ENCODE data around the gene COMMD7.

The COMMD7 gene

DNA sequence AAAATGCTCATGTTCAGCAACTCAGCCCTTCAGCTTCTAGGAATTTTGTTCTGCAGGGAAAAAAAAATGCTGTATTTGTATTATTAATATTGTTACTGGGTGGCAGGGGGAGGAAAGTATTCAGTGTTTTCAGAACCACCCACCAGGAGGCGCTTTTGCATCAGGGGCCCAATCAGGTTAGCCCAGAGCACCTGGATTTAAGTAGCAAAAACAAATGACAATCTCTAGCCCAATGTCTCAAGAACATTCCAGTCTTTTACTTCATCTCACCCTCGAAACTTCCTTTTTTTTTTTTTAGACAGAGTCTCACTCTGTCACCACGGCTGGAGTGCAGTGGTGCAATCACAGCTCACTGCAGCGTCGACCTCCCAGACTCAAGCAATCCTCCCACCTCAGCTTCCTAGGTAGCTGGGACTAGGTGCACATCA lies 68.9 kb downstream of the COMMD7 start:
- DNase-seq (ENCODE audit: low spot score in 2 of 2) (peak; percentile 35 to 49), ATAC-seq (replicated peaks; ENCODE audit: extremely low read depth, poor library complexity, severe bottlenecking) (peak; percentile 25)
- Mint-ChIP-seq H3K27ac (ENCODE audit: low read depth) (no peak overlapping the region), H3K27me3 (no peaks in the 10 kb centered on the region), H3K4me1 (peaks cover 23% of the 10 kb centered on the region), H3K36me3 (ENCODE audit: insufficient read depth) (peaks cover 3% of the 10 kb centered on the region), H3K4me3 (peak overlapping the region; percentile 39), H3K9me3 (no peaks in the 10 kb centered on the region)

DNA sequence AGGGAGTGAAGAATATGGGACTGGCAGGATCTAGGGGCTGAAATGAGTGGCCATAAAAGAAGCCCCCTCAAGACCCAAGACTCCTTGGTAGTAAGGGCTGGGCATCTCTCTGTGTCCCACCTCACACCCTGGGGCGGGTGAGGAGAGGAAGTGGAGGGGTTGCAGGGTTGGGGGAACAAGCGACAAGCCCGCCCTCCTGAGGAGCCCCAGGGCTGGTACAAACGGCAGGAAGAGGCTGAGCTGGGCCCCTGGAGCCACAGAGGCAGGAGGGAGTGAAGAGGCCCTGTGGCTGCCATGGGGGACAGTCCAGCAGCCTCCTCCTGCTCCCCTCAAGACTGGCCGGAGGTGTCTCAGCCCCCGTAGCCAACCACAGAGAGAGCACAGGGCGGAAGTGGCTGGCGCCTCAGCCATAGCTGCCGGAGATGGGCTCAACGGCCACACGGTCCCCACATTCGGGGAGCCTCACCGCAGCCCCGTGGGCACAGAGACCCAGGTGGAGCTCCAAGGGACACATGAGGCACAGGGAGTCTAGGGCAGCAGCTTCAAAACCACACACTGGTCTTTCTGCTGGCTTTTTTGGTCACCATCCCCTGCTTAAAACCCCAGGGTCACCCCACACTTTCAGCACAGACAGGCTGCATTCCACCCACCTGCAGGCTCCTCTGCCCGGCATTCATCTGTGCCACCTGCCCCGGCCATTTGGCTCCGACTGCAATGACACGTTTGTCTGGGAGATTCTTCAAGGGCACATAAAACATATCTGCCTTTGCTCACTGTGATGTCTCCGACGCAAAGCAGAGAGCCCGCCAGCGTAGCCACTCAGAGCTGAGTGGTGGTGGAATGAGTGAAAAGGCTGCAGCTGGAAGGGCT lies 70.0 kb downstream of the COMMD7 start:
- Mint-ChIP-seq H3K4me3 (peak overlapping the region; percentile 59), H3K27me3 (no peaks in the 10 kb centered on the region), H3K4me1 (peaks cover 23% of the 10 kb centered on the region), H3K27ac (ENCODE audit: low read depth) (peak overlapping the region; percentile 93), H3K36me3 (ENCODE audit: insufficient read depth) (peaks cover 3% of the 10 kb centered on the region), H3K9me3 (no peaks in the 10 kb centered on the region)
- DNase-seq (ENCODE audit: low spot score in 2 of 2) (no peak), ATAC-seq (replicated peaks; ENCODE audit: extremely low read depth, poor library complexity, severe bottlenecking) (peak; percentile 77)

DNA sequence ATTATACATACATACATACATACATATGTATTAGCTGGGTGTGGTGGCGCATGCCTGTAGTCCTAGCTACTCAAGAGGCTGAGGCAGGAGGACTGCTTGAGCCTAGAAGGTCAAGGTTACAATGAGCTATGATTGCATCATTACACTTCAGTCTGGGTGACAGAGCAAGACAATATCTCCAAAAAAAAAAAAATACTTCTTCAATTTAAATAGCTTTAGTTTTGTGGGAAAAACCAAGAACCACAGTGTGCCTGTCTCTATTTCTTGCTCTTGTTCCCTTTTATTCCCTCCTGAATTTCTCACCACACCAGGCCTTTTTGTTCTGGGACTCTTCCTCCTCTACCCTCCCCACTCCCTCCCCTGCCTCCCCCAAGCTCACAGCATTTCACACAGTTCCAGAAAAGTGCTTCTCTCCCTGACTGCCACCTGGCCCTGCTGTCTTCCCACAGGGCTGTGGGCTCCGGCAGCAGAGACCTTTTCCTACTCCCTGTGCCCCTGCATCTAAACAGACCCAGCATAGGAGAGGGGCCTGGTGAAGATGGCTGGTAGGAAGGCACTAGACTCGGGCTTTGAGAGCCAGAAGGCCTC lies 70.8 kb downstream of the COMMD7 start:
- peaks cover 20% of the 10 kb centered on the region for H3K4me1 Mint-ChIP-seq
- no peaks in the 10 kb centered on the region for H3K9me3 Mint-ChIP-seq
- peak overlapping the region; percentile 93 for H3K27ac Mint-ChIP-seq (ENCODE audit: low read depth)
- ATAC-seq (replicated peaks; ENCODE audit: extremely low read depth, poor library complexity, severe bottlenecking) (peak; percentile 29), DNase-seq (ENCODE audit: low spot score in 2 of 2) (no peak)
- peak overlapping the region; percentile 59 for H3K4me3 Mint-ChIP-seq
- H3K36me3 Mint-ChIP-seq (ENCODE audit: insufficient read depth), result peaks cover 2% of the 10 kb centered on the region
- H3K27me3 Mint-ChIP-seq, result no peaks in the 10 kb centered on the region

DNA sequence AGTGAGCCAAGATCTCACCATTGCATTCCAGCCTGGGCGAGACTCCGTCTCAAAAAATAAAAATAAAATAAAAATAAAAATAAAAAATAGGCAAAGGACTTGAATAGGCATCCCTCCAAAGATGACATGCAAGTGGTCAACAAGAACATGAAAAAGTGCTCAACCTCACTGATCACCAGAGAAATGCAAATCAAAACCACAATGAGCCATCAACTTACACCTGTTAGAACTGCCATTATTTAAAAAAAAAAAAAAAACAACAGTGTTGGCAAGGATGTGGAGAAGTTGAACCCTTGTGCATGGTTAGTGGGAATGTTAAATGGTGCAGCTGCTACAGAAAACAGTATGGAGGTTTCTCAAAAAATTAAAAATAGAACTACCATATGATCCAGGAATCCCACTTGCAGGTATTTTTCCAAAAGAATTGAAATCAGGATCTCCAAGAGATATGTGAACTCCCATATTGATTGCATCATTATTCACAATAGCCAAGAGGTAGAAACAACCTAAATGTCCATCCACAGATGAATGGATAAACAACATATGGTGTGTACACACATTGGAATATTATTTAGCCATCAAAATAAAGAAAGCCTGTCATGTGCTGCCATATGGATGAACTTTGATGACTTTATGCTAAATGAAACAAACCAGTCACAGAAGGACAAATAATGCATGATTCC lies 72.4 kb downstream of the COMMD7 start:
- peaks cover 17% of the 10 kb centered on the region for H3K4me1 Mint-ChIP-seq
- no peak overlapping the region for H3K4me3 Mint-ChIP-seq
- no peak overlapping the region for H3K27ac Mint-ChIP-seq (ENCODE audit: low read depth)
- no peaks in the 10 kb centered on the region for H3K9me3 Mint-ChIP-seq
- H3K36me3 Mint-ChIP-seq (ENCODE audit: insufficient read depth), result peaks cover 2% of the 10 kb centered on the region
- no peak for DNase-seq (ENCODE audit: low spot score in 2 of 2)
- H3K27me3 Mint-ChIP-seq, result no peaks in the 10 kb centered on the region
- no peak for ATAC-seq (replicated peaks; ENCODE audit: extremely low read depth, poor library complexity, severe bottlenecking)

DNA sequence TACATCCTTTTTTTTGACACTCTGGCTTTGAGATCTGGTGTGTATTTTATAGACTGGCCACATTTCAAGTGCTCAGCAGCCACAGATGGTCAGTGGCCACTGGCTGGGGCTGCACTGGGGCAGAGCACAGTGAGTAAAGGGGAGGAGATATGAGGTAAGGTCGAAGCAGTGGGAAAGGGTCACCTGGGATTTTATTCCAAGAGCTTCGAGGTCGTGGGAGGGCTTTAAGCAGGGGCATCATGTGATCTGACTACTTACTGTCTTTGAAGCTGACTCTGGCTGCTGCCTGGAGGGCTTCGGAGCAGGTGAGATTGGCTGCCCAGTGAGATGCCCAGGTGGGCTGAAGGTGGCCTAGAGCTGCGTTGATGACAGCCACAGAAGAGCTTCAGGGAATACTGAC lies 76.2 kb downstream of the COMMD7 start:
- Mint-ChIP-seq H3K4me3 (no peak overlapping the region), H3K27me3 (no peaks in the 10 kb centered on the region), H3K27ac (ENCODE audit: low read depth) (no peak overlapping the region), H3K36me3 (ENCODE audit: insufficient read depth) (no peaks in the 10 kb centered on the region), H3K4me1 (no peaks in the 10 kb centered on the region), H3K9me3 (no peaks in the 10 kb centered on the region)
- no peak for ATAC-seq (replicated peaks; ENCODE audit: extremely low read depth, poor library complexity, severe bottlenecking)
- DNase-seq (ENCODE audit: low spot score in 2 of 2), result no peak

DNA sequence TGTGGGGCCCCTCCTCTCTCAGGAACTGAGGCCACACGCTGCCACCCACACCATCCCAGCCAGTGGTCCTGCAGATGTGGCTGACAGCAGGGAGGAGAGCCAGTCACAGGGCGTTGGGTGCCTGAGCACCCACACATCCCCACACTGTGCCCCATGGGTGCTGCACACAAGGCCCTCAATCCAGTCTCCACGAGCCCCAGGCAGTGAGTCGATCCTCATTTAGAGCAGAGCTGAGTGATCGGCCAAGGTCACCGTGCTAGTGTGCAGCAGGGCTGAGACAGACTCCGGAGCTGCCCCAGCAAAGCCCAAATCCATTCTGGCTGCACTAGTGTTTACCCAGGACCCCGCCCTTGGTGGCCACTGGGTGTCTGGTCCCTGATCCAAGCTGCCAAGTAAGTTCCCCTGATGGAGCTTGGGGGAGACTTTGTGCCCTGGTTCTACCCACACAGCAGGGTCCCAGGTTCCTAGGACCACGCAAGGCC lies 78.5 kb downstream of the COMMD7 start:
- Mint-ChIP-seq H3K27me3 (no peaks in the 10 kb centered on the region), H3K36me3 (ENCODE audit: insufficient read depth) (no peaks in the 10 kb centered on the region), H3K9me3 (no peaks in the 10 kb centered on the region), H3K27ac (ENCODE audit: low read depth) (peak overlapping the region; percentile 22), H3K4me1 (no peaks in the 10 kb centered on the region), H3K4me3 (no peak overlapping the region)
- no peak for ATAC-seq (replicated peaks; ENCODE audit: extremely low read depth, poor library complexity, severe bottlenecking)
- no peak for DNase-seq (ENCODE audit: low spot score in 2 of 2)

DNA sequence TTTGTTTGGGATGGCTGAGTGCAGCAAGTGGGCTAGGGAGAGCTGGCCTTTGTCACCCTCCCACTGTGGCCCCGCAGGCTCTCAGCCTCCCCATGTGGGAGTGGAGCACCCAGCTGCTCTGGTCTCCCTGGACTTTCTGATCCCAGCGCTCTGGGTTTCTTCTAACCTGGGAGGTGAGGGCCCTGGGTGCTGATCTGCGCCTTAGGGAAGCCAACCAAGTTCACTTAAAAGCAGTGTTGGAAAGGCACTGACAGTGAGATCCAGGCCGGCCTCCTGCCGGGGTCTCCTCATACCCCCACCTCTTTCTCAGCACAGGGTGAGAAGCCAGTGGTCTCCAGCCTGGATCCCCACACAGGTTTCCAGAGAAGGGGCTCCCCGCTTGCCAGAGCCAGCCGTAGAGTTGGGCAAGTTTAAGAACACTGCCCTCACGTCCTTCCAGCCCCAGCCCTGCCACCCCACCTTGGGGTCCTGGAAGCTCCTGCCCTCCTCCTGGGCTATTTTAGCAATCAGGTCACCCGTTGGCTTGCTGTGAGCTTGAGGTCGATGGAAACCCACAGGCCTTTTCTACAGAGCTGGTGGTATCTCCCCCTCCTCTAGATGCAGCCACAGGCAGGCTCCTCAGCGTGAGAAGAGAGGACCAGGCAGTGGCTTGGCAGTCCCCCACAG lies 79.1 kb downstream of the COMMD7 start:
- Mint-ChIP-seq H3K27ac (ENCODE audit: low read depth) (no peak overlapping the region), H3K9me3 (no peaks in the 10 kb centered on the region), H3K4me3 (no peak overlapping the region), H3K4me1 (no peaks in the 10 kb centered on the region), H3K36me3 (ENCODE audit: insufficient read depth) (no peaks in the 10 kb centered on the region), H3K27me3 (no peaks in the 10 kb centered on the region)
- DNase-seq (ENCODE audit: low spot score in 2 of 2) (no peak), ATAC-seq (replicated peaks; ENCODE audit: extremely low read depth, poor library complexity, severe bottlenecking) (no peak)

DNA sequence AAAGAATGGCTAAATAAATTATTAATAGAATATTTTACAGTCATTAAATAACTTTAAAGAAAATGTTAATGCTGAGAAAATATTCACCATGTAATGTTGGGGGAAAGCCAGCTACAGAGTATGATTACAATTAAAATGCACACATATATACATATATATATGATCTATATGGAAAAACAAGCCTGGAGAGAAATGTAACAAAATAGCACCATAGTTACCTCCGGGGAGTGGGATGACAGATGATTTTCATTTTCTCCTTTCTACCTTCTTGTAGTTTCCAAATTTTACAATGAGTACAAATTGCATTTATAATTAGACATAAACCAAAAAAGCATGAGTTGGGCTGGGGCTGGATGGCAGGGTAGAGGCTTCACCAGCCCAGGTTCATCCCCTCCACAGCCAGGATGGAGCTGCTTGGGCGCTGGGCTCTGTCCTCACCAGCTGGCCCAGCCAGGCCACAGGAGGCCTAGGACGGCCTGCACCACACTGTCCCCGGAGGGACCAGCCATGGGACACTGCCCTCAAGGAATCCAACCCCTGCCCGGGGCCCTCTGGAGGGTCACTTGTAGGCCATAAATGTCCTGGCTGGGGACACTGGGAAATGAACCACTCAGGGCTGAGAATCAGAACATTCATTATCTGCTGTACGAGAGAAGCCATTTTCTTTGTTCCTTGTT lies 79.8 kb downstream of the COMMD7 start:
- ATAC-seq (replicated peaks; ENCODE audit: extremely low read depth, poor library complexity, severe bottlenecking) (no peak), DNase-seq (ENCODE audit: low spot score in 2 of 2) (no peak)
- Mint-ChIP-seq H3K4me3 (no peak overlapping the region), H3K36me3 (ENCODE audit: insufficient read depth) (no peaks in the 10 kb centered on the region), H3K9me3 (no peaks in the 10 kb centered on the region), H3K4me1 (no peaks in the 10 kb centered on the region), H3K27me3 (no peaks in the 10 kb centered on the region), H3K27ac (ENCODE audit: low read depth) (no peak overlapping the region)

DNA sequence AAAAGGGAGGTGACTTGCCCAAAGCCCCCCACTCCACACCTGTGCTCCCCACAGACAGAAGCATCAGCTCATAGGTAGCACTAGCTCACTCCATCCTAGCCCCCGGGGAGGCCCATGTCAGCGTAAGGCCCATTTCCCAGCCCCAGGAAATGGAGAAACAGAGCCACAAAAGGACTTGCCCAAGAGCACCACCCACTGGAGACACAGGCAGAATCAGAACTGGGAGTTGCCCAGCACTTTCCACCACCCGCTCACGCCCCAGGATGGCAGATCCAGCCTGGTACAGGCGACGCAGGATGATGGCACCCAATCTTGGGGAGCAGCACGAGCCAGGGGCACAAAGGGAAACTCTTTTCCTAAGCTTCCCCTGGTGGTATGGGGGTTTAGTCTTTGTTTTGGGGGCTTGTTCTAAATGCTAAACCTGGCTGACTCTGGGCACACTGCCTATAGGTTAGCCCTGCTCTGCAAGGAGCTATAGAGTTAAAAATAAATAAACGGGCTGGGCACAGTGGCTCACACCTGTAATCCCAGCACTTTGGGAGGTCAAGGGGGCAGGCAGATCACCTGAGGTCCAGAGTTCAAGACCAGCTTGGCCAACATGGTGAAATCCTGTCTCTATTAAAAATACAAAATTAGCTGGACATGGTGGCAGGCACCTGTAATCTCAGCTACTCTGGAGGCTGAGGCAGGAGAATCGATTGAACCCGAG lies 81.3 kb downstream of the COMMD7 start:
- ATAC-seq (replicated peaks; ENCODE audit: extremely low read depth, poor library complexity, severe bottlenecking) (no peak), DNase-seq (ENCODE audit: low spot score in 2 of 2) (no peak)
- Mint-ChIP-seq H3K9me3 (no peaks in the 10 kb centered on the region), H3K27me3 (no peaks in the 10 kb centered on the region), H3K4me1 (no peaks in the 10 kb centered on the region), H3K27ac (ENCODE audit: low read depth) (no peak overlapping the region), H3K36me3 (ENCODE audit: insufficient read depth) (no peaks in the 10 kb centered on the region), H3K4me3 (no peak overlapping the region)

DNA sequence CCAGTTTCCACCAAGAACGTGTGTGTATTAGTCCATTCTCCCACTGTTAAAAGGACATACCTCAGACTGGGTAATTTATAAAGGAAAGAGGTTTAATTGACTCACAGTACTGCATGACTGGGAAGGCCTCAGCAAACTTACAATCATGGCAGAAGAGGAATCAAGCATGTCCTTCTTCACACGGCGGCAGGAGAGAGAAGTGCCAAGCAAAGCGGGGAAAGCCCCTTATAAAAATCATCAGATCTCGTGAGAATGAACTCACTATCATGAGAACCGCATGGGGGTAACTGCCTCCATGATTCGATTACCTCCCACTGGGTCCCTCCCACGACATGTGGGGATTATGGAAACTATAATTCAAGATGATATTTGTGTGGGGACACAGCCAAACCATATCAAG lies 82.6 kb downstream of the COMMD7 start:
- H3K4me1 Mint-ChIP-seq, result no peaks in the 10 kb centered on the region
- ATAC-seq (replicated peaks; ENCODE audit: extremely low read depth, poor library complexity, severe bottlenecking), result no peak
- no peaks in the 10 kb centered on the region for H3K27me3 Mint-ChIP-seq

DNA sequence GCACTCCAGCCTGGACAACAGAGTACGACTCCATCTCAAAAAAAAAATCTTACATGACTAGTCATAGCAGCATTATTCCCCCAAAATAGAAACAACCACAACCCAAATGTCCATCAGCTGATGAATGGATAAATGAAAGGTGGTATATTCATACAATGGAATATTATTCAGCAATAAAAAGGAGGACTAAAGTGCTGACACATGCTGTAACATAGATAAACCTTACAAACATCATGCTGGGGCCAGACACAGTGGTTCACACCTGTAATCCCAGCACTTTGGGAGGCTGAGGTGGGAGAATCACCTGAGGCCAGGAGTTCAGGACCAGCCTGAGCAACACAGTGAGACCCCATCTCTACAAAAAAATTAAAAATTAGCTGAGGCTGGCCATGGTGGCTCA lies 86.4 kb downstream of the COMMD7 start:
- no peak for ATAC-seq (replicated peaks; ENCODE audit: extremely low read depth, poor library complexity, severe bottlenecking)
- Mint-ChIP-seq H3K9me3 (no peaks in the 10 kb centered on the region), H3K27ac (ENCODE audit: low read depth) (no peak overlapping the region), H3K27me3 (no peaks in the 10 kb centered on the region), H3K4me3 (no peak overlapping the region), H3K4me1 (no peaks in the 10 kb centered on the region), H3K36me3 (ENCODE audit: insufficient read depth) (no peaks in the 10 kb centered on the region)
- DNase-seq (ENCODE audit: low spot score in 2 of 2), result no peak

More for the DNA sequence above, 82.6 kb downstream of the COMMD7 start:
- no peaks in the 10 kb centered on the region for H3K9me3 Mint-ChIP-seq
- no peak for DNase-seq (ENCODE audit: low spot score in 2 of 2)
- no peak overlapping the region for H3K27ac Mint-ChIP-seq (ENCODE audit: low read depth)
- H3K4me3 Mint-ChIP-seq, result no peak overlapping the region
- H3K36me3 Mint-ChIP-seq (ENCODE audit: insufficient read depth), result no peaks in the 10 kb centered on the region

Measured in central memory CD8-positive, alpha-beta T cell (primary cell).